OCI-LY7 (cell line): Measurements from ENCODE around the gene NPAT. TPM values are rescaled to one million over a fixed set of nuclear protein-coding genes. Genes with fewer than 3 reads are reported as not detected.
A peak's percentile ranks its signal among the peaks of the same experiment; 100 is the strongest.

Experiments used
- BruUV-seq: library from RNA; stranded (reverse); fragments of 400-500 nt; replicated peaks from 2 replicates; lab custom pipeline; 2021; lab: Mats Ljungman, UMichigan
- CTCF ChIA-PET: fragments of 300-600 bp; sonication (Branson Sonifier 250); formaldehyde crosslinking; loops from one replicate; lab custom pipeline; 2022; ENCODE audit warnings: antibody characterized with exemption; ENCODE audit not compliant: unreplicated experiment; lab: Charles Lee
- POLR2A ChIA-PET: fragments of 300-600 bp; sonication (Branson Sonifier 250); formaldehyde crosslinking; loops from one replicate; lab custom pipeline; 2022; ENCODE audit warnings: antibody characterized with exemption; lab: Charles Lee
- DNase-seq: peaks from one replicate; pipeline ENCODE4 v3.0.0-alpha.2; 2015; ENCODE audit warnings: low spot score
- H2AFZ ChIP-seq: fragments of 200-600 bp; sonication (generic), shearing (Covaris generic); 2 replicates; pipeline ENCODE4 v1.6.1; 2014; ENCODE audit warnings: mild to moderate bottlenecking, antibody characterized with exemption, low read length, moderate library complexity
- H3K27ac ChIP-seq: fragments of 200-600 bp; sonication (generic); 2 replicates; pipeline ENCODE4 v1.5.1; 2014; ENCODE audit warnings: mixed run types, low read depth, mild to moderate bottlenecking, moderate library complexity, low read length, inconsistent platforms; ENCODE audit not compliant: poor library complexity, severe bottlenecking
- H3K36me3 ChIP-seq: fragments of 200-600 bp; sonication (generic); 2 replicates; pipeline ENCODE4 v1.6.1; 2014; ENCODE audit warnings: mild to moderate bottlenecking, antibody characterized with exemption, low read length, moderate library complexity, mixed read lengths; ENCODE audit not compliant: insufficient read depth
- H3K4me1 ChIP-seq: fragments of 200-600 bp; sonication (generic); 2 replicates; pipeline ENCODE4 v1.5.1; 2014; ENCODE audit warnings: mild to moderate bottlenecking, low read length; ENCODE audit not compliant: insufficient read depth, poor library complexity, severe bottlenecking
- H3K4me2 ChIP-seq: fragments of 200-600 bp; sonication (generic); 2 replicates; pipeline ENCODE4 v1.6.1; 2014; ENCODE audit warnings: mild to moderate bottlenecking, low read length
- H3K4me3 ChIP-seq: fragments of 200-600 bp; sonication (generic); 2 replicates; pipeline ENCODE4 v1.5.1; 2014; ENCODE audit warnings: mild to moderate bottlenecking, low read depth, low read length; ENCODE audit not compliant: poor library complexity, severe bottlenecking
- H3K79me2 ChIP-seq: fragments of 200-600 bp; sonication (generic); 2 replicates; pipeline ENCODE4 v1.6.1; 2016; ENCODE audit warnings: low read depth, mild to moderate bottlenecking, low read length, moderate library complexity, mixed read lengths; ENCODE audit not compliant: insufficient read depth
- H3K9me2 ChIP-seq: fragments of 200-600 bp; sonication (generic); 2 replicates; pipeline ENCODE4 v1.6.1; 2016; ENCODE audit warnings: mild to moderate bottlenecking, low read length, mixed read lengths; ENCODE audit not compliant: insufficient read depth
- H3K9me3 ChIP-seq: fragments of 200-600 bp; sonication (generic); 2 replicates; pipeline ENCODE4 v1.6.1; 2014; ENCODE audit warnings: mild to moderate bottlenecking, mixed run types, low read length, mixed read lengths
- H4K20me1 ChIP-seq: fragments of 200-600 bp; sonication (generic); 2 replicates; pipeline ENCODE4 v1.6.1; 2014; ENCODE audit warnings: mild to moderate bottlenecking, antibody characterized with exemption, low read length, moderate library complexity, mixed read lengths; ENCODE audit not compliant: insufficient read depth
- EZH2phosphoT487 ChIP-seq: fragments of 200-600 bp; sonication (generic); IDR thresholded peaks from 2 replicates; pipeline ENCODE4 v1.6.1; 2018; ENCODE audit warnings: low read depth, borderline replicate concordance, mild to moderate bottlenecking, mixed run types, antibody characterized with exemption, low read length, moderate library complexity, mixed read lengths
- intact Hi-C: fragments of 100-400 bp; cut with micrococcal nuclease; formaldehyde crosslinking; loops from one replicate; pipeline ENCODE4 v1.10.0; 2022; ENCODE audit not compliant: unreplicated experiment
- total RNA-seq, 2 experiments: library from RNA; depleted of rRNA in 1 of 2; stranded (reverse); fragments of >200 nt in 1 of 2; shearing (Covaris generic) in 1 of 2; gene quantifications; 2 replicates each; pipeline ENCODE4 v1.2.3, GENCODE V29; 2014 to 2022
- TF ChIP-seq, protein P1 (sequence below): fragments of 200-600 bp; sonication (generic); conservative IDR thresholded peaks from 2 replicates; pipeline ENCODE4 v1.5.1; 2014; ENCODE audit warnings: mild to moderate bottlenecking, antibody characterized with exemption, low read length, moderate library complexity, mixed read lengths

NPAT gene
- total RNA-seq, 2 experiments from 2014 or later = 22.6 to 26.9 TPM

DNA sequence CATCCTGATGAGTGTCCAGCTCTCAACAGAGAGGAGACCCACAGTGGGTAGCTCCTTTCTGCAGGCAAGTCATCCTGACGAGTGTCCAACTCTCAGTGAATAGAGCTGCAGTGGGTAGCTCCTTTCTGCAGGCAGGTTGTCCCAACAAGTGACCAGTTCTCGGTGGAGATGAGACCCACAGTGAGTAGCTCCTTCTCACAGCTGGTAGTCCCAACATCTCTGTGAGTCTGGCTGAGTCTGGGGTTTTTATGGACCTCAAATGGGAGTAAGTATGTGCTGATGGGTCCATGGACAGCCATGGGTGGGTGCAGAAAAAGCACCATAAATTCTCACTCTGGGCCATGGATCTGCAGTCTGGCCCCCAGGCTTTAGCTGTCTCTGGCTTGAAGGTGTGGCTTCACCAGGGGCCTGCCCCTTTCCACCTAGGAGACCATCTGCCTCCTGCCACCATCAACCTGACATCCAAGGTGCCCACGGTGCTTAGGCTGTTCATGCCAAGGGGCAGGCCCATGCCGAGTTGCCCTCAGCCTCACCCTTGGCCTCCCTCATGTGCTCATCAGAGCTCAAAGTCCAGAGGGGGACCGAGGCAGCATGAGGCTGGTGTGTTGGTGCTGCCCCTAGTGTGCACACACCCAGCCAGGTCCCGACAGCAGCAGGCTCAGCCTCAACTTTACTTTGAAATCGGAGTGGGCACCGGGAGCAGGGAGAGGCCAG is 15.3 kb downstream of the NPAT start:
- intact Hi-C loops = no loop called here
- Histone ChIP-seq H3K4me2 (no peak overlapping the region), H4K20me1 (no peaks in the 10 kb centered on the region), H3K27ac (no peak overlapping the region), H2AFZ (no peak overlapping the region), H3K9me2 (no peaks in the 10 kb centered on the region), H3K4me1 (no peaks in the 10 kb centered on the region), H3K36me3 (peaks cover 99% of the 10 kb centered on the region), H3K4me3 (no peak overlapping the region), H3K79me2 (peaks cover 81% of the 10 kb centered on the region), H3K9me3 (peaks cover 72% of the 10 kb centered on the region)
- TF ChIP-seq, protein P1, sequence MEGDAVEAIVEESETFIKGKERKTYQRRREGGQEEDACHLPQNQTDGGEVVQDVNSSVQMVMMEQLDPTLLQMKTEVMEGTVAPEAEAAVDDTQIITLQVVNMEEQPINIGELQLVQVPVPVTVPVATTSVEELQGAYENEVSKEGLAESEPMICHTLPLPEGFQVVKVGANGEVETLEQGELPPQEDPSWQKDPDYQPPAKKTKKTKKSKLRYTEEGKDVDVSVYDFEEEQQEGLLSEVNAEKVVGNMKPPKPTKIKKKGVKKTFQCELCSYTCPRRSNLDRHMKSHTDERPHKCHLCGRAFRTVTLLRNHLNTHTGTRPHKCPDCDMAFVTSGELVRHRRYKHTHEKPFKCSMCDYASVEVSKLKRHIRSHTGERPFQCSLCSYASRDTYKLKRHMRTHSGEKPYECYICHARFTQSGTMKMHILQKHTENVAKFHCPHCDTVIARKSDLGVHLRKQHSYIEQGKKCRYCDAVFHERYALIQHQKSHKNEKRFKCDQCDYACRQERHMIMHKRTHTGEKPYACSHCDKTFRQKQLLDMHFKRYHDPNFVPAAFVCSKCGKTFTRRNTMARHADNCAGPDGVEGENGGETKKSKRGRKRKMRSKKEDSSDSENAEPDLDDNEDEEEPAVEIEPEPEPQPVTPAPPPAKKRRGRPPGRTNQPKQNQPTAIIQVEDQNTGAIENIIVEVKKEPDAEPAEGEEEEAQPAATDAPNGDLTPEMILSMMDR = no peak
- no peak for TF ChIP-seq EZH2phosphoT487
- peak; percentile 61 for DNase-seq
- POLR2A ChIA-PET = interaction anchor here (0.6 kb wide), 1 partner anchor 40 kb away, joined by 3 read pairs; no protein-coding TSS in a partner anchor
- CTCF ChIA-PET = no interaction called here
- no TSS peak for BruUV-seq

DNA sequence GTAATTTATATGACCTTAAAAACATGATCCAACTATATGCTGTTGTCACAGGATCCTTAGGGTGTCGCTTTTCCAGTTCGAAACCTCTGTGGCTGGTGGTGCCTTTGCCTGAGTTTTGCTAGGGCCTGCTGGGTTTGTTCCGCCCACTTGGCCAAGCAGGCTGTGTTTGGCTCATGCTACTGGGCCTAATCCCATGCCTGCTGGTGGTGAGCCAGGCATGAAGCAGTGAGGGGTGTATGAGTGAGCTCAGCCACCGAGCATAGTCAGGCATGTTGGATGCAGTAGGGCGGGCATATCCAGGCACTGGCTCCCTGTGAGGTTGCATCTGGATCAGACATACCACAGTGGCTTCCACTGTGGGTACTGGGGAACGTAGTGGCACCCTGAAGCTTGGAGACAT is 16.3 kb downstream of the NPAT start:
- Histone ChIP-seq H3K9me2 (no peaks in the 10 kb centered on the region), H4K20me1 (no peaks in the 10 kb centered on the region), H3K4me1 (no peaks in the 10 kb centered on the region), H3K36me3 (peaks cover 99% of the 10 kb centered on the region), H2AFZ (no peak overlapping the region), H3K4me2 (no peak overlapping the region), H3K27ac (no peak overlapping the region), H3K79me2 (peaks cover 71% of the 10 kb centered on the region), H3K4me3 (no peak overlapping the region), H3K9me3 (peaks cover 65% of the 10 kb centered on the region)
- POLR2A ChIA-PET = interaction anchor here (0.7 kb wide), 1 partner anchor 193 kb away, joined by 3 read pairs; no protein-coding TSS in a partner anchor
- TF ChIP-seq EZH2phosphoT487 = no peak
- TF ChIP-seq, protein P1 = no peak
- BruUV-seq = no TSS peak
- intact Hi-C loops = no loop called here
- DNase-seq = no peak
- CTCF ChIA-PET = no interaction called here

DNA sequence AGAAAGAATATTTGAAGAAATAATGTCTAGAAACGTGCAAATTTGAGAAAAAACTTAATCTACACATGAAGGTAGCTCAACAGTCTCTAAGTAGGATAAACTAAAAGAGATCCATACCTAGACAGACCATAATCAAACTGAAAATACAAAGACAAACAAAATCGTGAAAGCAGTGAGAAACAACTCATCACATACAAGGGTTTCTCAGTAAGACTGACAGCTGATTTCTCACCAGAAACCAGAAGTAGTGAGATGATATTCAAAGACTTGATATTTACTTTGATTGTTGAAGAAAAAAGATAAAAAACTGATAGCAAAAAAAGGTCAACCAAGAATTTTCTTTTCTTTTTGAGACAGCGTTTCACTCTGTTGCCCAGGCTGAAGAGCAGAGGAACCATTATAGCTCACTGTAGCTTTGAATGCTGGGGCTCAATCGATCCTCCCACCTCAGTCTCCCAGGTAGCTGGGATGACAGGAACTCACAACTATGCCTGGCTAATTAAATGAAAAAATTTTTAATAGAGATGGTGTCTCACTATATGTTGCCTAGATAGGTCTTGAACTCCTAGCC is 17.4 kb downstream of the NPAT start:
- CTCF ChIA-PET = no interaction called here
- Histone ChIP-seq H2AFZ (no peak overlapping the region), H3K9me2 (no peaks in the 10 kb centered on the region), H4K20me1 (no peaks in the 10 kb centered on the region), H3K9me3 (peaks cover 57% of the 10 kb centered on the region), H3K4me2 (no peak overlapping the region), H3K4me3 (no peak overlapping the region), H3K27ac (no peak overlapping the region), H3K36me3 (peaks cover 99% of the 10 kb centered on the region), H3K4me1 (no peaks in the 10 kb centered on the region), H3K79me2 (peaks cover 60% of the 10 kb centered on the region)
- TF ChIP-seq, protein P1 = no peak
- TF ChIP-seq EZH2phosphoT487 = no peak
- DNase-seq = no peak
- intact Hi-C loops = no loop called here
- BruUV-seq = no TSS peak
- POLR2A ChIA-PET = no interaction called here
